IMR-90 (cell line): ENCODE measurements around the gene KRT7. TPM values are rescaled to one million over a fixed set of nuclear protein-coding genes. Genes with fewer than 3 reads are reported as not detected.

Experiments used
- ATAC-seq: fragments of 200-7000 bp; cut with Tn5 transposase; 2 replicates; pipeline ENCODE4 v1.9.1; 2020; ENCODE audit warnings: low read depth, mild to moderate bottlenecking, moderate library complexity
- BruUV-seq: library from RNA; stranded (reverse); fragments of 400-500 nt; replicated peaks from 2 replicates; lab custom pipeline; 2021; lab: Mats Ljungman, UMichigan
- CTCF ChIA-PET: fragments of 300-600 bp; formaldehyde crosslinking; extraction: SDS; loops from one replicate; lab custom pipeline; 2021; ENCODE audit warnings: antibody characterized with exemption; lab: Yijun Ruan, JAX
- POLR2A ChIA-PET: fragments of 300-600 bp; sonication (Branson Sonifier 250); formaldehyde crosslinking; loops from one replicate; lab custom pipeline; 2022; ENCODE audit warnings: antibody characterized with exemption; ENCODE audit not compliant: unreplicated experiment; lab: Charles Lee
- DNase-seq: peaks from one replicate; pipeline ENCODE4 v3.0.0; 2013
- H2AFZ ChIP-seq: replicated peaks from 2 replicates; pipeline ENCODE3; 2013; ENCODE audit warnings: low read length, mild to moderate bottlenecking; ENCODE audit not compliant: poor library complexity
- H2AK5ac ChIP-seq: 2 replicates; pipeline ENCODE4 v1.6.1; 2013; ENCODE audit warnings: low read depth, low read length, inconsistent platforms
- H2AK9ac ChIP-seq: replicated peaks from 2 replicates; pipeline ENCODE3; 2013; ENCODE audit warnings: mild to moderate bottlenecking, low read depth, low read length, moderate library complexity; ENCODE audit not compliant: poor library complexity
- H2BK120ac ChIP-seq: 2 replicates; pipeline ENCODE4 v1.6.1; 2013; ENCODE audit warnings: low read depth, low read length, inconsistent platforms
- H2BK15ac ChIP-seq: 3 replicates; pipeline ENCODE4 v1.6.1; 2013; ENCODE audit warnings: low read depth, low read length, inconsistent platforms
- H2BK20ac ChIP-seq: 2 replicates; pipeline ENCODE4 v1.6.1; 2013; ENCODE audit warnings: low read depth, mild to moderate bottlenecking, inconsistent platforms, low read length, moderate library complexity
- H2BK5ac ChIP-seq: 2 replicates; pipeline ENCODE4 v1.6.1; 2013; ENCODE audit warnings: mild to moderate bottlenecking, low read depth, low read length, inconsistent platforms; ENCODE audit not compliant: poor library complexity, severe bottlenecking
- H3K14ac ChIP-seq: replicated peaks from 2 replicates; pipeline ENCODE4 v1.6.1; 2013; ENCODE audit warnings: low read depth, low read length, inconsistent platforms
- H3K18ac ChIP-seq: 2 replicates; pipeline ENCODE4 v1.6.1; 2013; ENCODE audit warnings: low read depth, low read length, control low read depth
- H3K23ac ChIP-seq: 2 replicates; pipeline ENCODE4 v1.6.1; 2013; ENCODE audit warnings: low read depth, low read length, inconsistent platforms
- H3K27ac ChIP-seq: 2 replicates; pipeline ENCODE4 v1.5.1; 2013; ENCODE audit warnings: mild to moderate bottlenecking, control low read depth, low read length; ENCODE audit not compliant: insufficient read depth
- H3K27me3 ChIP-seq: 2 replicates; pipeline ENCODE4 v1.6.1; 2013; ENCODE audit warnings: low read length; ENCODE audit not compliant: control insufficient read depth, insufficient read depth
- H3K36me3 ChIP-seq: 2 replicates; pipeline ENCODE4 v1.6.1; 2013; ENCODE audit warnings: low read length, mixed read lengths; ENCODE audit not compliant: control insufficient read depth, insufficient read depth
- H3K4ac ChIP-seq: 2 replicates; pipeline ENCODE4 v1.6.1; 2013; ENCODE audit warnings: low read depth, low read length, inconsistent platforms
- H3K4me1 ChIP-seq: 2 replicates; pipeline ENCODE4 v1.6.1; 2013; ENCODE audit warnings: low read length, mixed read lengths; ENCODE audit not compliant: control insufficient read depth, insufficient read depth
- H3K4me2 ChIP-seq: 2 replicates; pipeline ENCODE4 v1.6.1; 2013; ENCODE audit warnings: low read depth, mild to moderate bottlenecking, control low read depth, low read length, moderate library complexity
- H3K4me3 ChIP-seq: 2 replicates; pipeline ENCODE4 v1.5.1; 2013; ENCODE audit warnings: low read depth, mild to moderate bottlenecking, control low read depth, low read length, moderate library complexity; ENCODE audit not compliant: insufficient read depth
- H3K56ac ChIP-seq: 2 replicates; pipeline ENCODE4 v1.6.1; 2013; ENCODE audit warnings: low read length, inconsistent platforms; ENCODE audit not compliant: insufficient read depth; ENCODE audit errors: extremely low read depth
- H3K79me1 ChIP-seq, 2 experiments: 2 replicates each; pipeline ENCODE4 v1.6.1; 2013; ENCODE audit warnings: low read length in 2 of 2, inconsistent platforms in 1 of 2, low read depth in 1 of 2
- H3K9ac ChIP-seq: 2 replicates; pipeline ENCODE4 v1.6.1; 2013; ENCODE audit warnings: low read depth, low read length, control low read depth
- H3K9me1 ChIP-seq: 2 replicates; pipeline ENCODE4 v1.6.1; 2013; ENCODE audit warnings: low read length, inconsistent platforms; ENCODE audit not compliant: insufficient read depth
- H3K9me3 ChIP-seq: 2 replicates; pipeline ENCODE4 v1.6.1; 2013; ENCODE audit warnings: low read length; ENCODE audit not compliant: control insufficient read depth, insufficient read depth
- H4K20me1 ChIP-seq: 2 replicates; pipeline ENCODE4 v1.6.1; 2013; ENCODE audit warnings: low read length, inconsistent platforms; ENCODE audit not compliant: insufficient read depth
- H4K5ac ChIP-seq: 2 replicates; pipeline ENCODE4 v1.6.1; 2013; ENCODE audit warnings: mild to moderate bottlenecking, low read depth, low read length, control low read depth
- H4K8ac ChIP-seq, 2 experiments: 2 replicates each; pipeline ENCODE4 v1.6.1; 2013; ENCODE audit warnings: low read depth in 2 of 2, low read length in 2 of 2, control low read depth in 1 of 2, inconsistent platforms in 1 of 2
- H4K91ac ChIP-seq: 2 replicates; pipeline ENCODE4 v1.6.1; 2013; ENCODE audit warnings: low read depth, low read length, inconsistent platforms; ENCODE audit not compliant: insufficient read depth
- BHLHE40 ChIP-seq: fragments of 150-350 bp; IDR thresholded peaks from 2 replicates; pipeline ENCODE4 v1.6.1; 2016; ENCODE audit warnings: mild to moderate bottlenecking, low read depth, low read length
- CHD1 ChIP-seq: IDR thresholded peaks from 2 replicates; pipeline ENCODE4 v1.6.1; 2012; ENCODE audit warnings: low read depth, low read length, improper control_type of control experiment
- ELK1 ChIP-seq: fragments of 150-350 bp; IDR thresholded peaks from 2 replicates; pipeline ENCODE4 v1.6.1; 2016; ENCODE audit warnings: low read depth, mild to moderate bottlenecking, low read length, moderate library complexity, borderline replicate concordance
- FOS ChIP-seq: fragments of 150-350 bp; IDR thresholded peaks from 2 replicates; pipeline ENCODE4 v1.6.1; 2016; ENCODE audit warnings: low read depth, low read length
- MAFK ChIP-seq: IDR thresholded peaks from 2 replicates; pipeline ENCODE4 v1.6.1; 2012; ENCODE audit warnings: low read depth, low read length, improper control_type of control experiment
- MAZ ChIP-seq: IDR thresholded peaks from 2 replicates; pipeline ENCODE4 v1.6.1; 2012; ENCODE audit warnings: low read depth, mild to moderate bottlenecking, low read length, improper control_type of control experiment, moderate library complexity, borderline replicate concordance
- MXI1 ChIP-seq: IDR thresholded peaks from 2 replicates; pipeline ENCODE4 v1.6.1; 2012; ENCODE audit warnings: low read depth, mild to moderate bottlenecking, low read length, moderate library complexity, borderline replicate concordance
- NFE2L2 ChIP-seq: fragments of 150-350 bp; IDR thresholded peaks from 2 replicates; pipeline ENCODE4 v1.6.1; 2016; ENCODE audit warnings: low read depth, mild to moderate bottlenecking, low read length
- POLR2A ChIP-seq: IDR thresholded peaks from 2 replicates; pipeline ENCODE4 v1.6.1; 2012; ENCODE audit warnings: mild to moderate bottlenecking, low read depth, low read length
- RAD21 ChIP-seq: IDR thresholded peaks from 2 replicates; pipeline ENCODE4 v1.6.1; 2012; ENCODE audit warnings: low read length, improper control_type of control experiment
- RCOR1 ChIP-seq: IDR thresholded peaks from 2 replicates; pipeline ENCODE4 v1.6.1; 2012; ENCODE audit warnings: mild to moderate bottlenecking, low read length, improper control_type of control experiment; ENCODE audit not compliant: insufficient replicate concordance
- RFX5 ChIP-seq: IDR thresholded peaks from 2 replicates; pipeline ENCODE4 v1.8.0; 2012; ENCODE audit warnings: low read depth, mild to moderate bottlenecking, low read length, moderate library complexity
- SMC3 ChIP-seq: fragments of 150-350 bp; IDR thresholded peaks from 2 replicates; pipeline ENCODE4 v1.6.1; 2016; ENCODE audit warnings: low read depth, mild to moderate bottlenecking, antibody characterized with exemption, low read length, moderate library complexity
- USF2 ChIP-seq: fragments of 150-350 bp; IDR thresholded peaks from 2 replicates; pipeline ENCODE4 v1.6.1; 2017; ENCODE audit warnings: mild to moderate bottlenecking, antibody characterized with exemption, low read length, low read depth
- WGBS, 2 experiments: methylation state at CpG; one replicate each; pipeline versions ENCODE4 v1.1.5 to v1.1.7; 2013; ENCODE audit warnings: missing lambda C conversion rate in 2 of 2; ENCODE audit not compliant: insufficient read length in 1 of 2; ENCODE audit errors: extremely low coverage in 2 of 2; 5-methylcytosine and 5-hydroxymethylcytosine counted together
- dilution Hi-C: fragments of 300-500 bp; cut with HindIII; formaldehyde crosslinking; loops from one replicate; pipeline ENCODE4 v1.14.3; 2018; ENCODE audit warnings: low sequenced_read_pairs; ENCODE audit not compliant: unreplicated experiment
- in situ Hi-C: fragments of 300-500 bp; cut with MboI; formaldehyde crosslinking; loops from 3 replicates; pipeline ENCODE4 v1.14.3; 2019; ENCODE audit warnings: low sequenced_read_pairs, inconsistent platforms, mixed read lengths
- intact Hi-C: fragments of 100-400 bp; cut with micrococcal nuclease; formaldehyde crosslinking; loops from 2 replicates; pipeline ENCODE4 v1.10.0; 2022
- polyA plus RNA-seq, 3 experiments: library from polyadenylated mRNA; depleted of rRNA; stranded (reverse); fragments of >200 nt; gene quantifications; 2 replicates each; pipeline ENCODE4 v1.2.3, GENCODE V29; 2012; ENCODE audit warnings: low replicate concordance in 1 of 3
- total RNA-seq: library from RNA; depleted of rRNA; stranded (reverse); fragments of >200 nt; gene quantifications from 2 replicates; pipeline ENCODE4 v1.2.3, GENCODE V29; 2012

KRT7 gene
- total and polyA plus RNA-seq, 2 of the 4 experiments (the other 2 are of a cell fraction) = 0.54 to 1.7 TPM

- H3K23ac ChIP-seq = no peak overlapping the region
- no TSS peak for BruUV-seq
- ChIA-PET POLR2A (no interaction called here), CTCF (interaction anchor here (0.6 to 1.1 kb wide), 2 partner anchors 9 to 16 kb away, joined by 3 read pairs; no protein-coding TSS in a partner anchor)
- H2BK15ac ChIP-seq = peak overlapping the region; percentile 37; the same call in 1 of the 3 replicates
- peak overlapping the region; percentile 47 for H2AK5ac ChIP-seq
- no peaks in the 10 kb centered on the region for H3K9me3 ChIP-seq
- H3K18ac ChIP-seq = no peak overlapping the region
- peaks cover 32% of the 10 kb centered on the region for H3K4me1 ChIP-seq
- no CpG with 5 or more reads among the region's 7 CpGs for WGBS, 2 experiments
- no peak for TF ChIP-seq BHLHE40
- TF ChIP-seq USF2 = no peak
- TF ChIP-seq MAFK = no peak
- no peak for TF ChIP-seq RCOR1
- no peak for TF ChIP-seq MAZ
- TF ChIP-seq SMC3 = no peak
- no peak for TF ChIP-seq CHD1
- TF ChIP-seq NFE2L2 = no peak
- TF ChIP-seq POLR2A = no peak
- no peak for TF ChIP-seq ELK1
- no peak for TF ChIP-seq RFX5
- TF ChIP-seq RAD21 = no peak
- TF ChIP-seq MXI1 = no peak
- no peak for TF ChIP-seq FOS
- peaks cover 0 to 4% of the 10 kb centered on the region in 2 experiments; a peak in 1 of 4 replicates for H3K79me1 ChIP-seq
- no peak overlapping the region; the same call in 1 of the 2 replicates for H3K27ac ChIP-seq
- peak overlapping the region; percentile 32; the same call in 1 of the 2 replicates for H3K14ac ChIP-seq
- H2AFZ ChIP-seq = peak overlapping the region; percentile 52
- intact Hi-C loops = no loop called here
- H2BK20ac ChIP-seq = peak overlapping the region; percentile 39; the same call in 1 of the 2 replicates
- H3K27me3 ChIP-seq = no peaks in the 10 kb centered on the region
- no peak overlapping the region for H3K9ac ChIP-seq
- peak overlapping the region; percentile 65 for H2BK120ac ChIP-seq
- H3K36me3 ChIP-seq = no peaks in the 10 kb centered on the region
- H3K56ac ChIP-seq = no peak overlapping the region
- H3K4me2 ChIP-seq = no peak overlapping the region
- H2BK5ac ChIP-seq = peak overlapping the region; percentile 62
- 0 out of 4 replicates have a peak overlapping the region, but pooled peaks have one; percentile 8 to 16 for H4K8ac ChIP-seq
- peak overlapping the region; percentile 33 for H2AK9ac ChIP-seq
- no peak overlapping the region for H3K4me3 ChIP-seq
- ATAC-seq = no peak
- H4K20me1 ChIP-seq = no peaks in the 10 kb centered on the region
- in situ Hi-C loops = loop anchor here (5.0 kb wide), 1 partner anchor 38 kb away; no protein-coding TSS in a partner anchor
- DNase-seq = no peak
- peak overlapping the region; percentile 75 for H4K91ac ChIP-seq
- peaks cover 28% of the 10 kb centered on the region for H3K9me1 ChIP-seq
- dilution Hi-C loops = no loop called here
- peak overlapping the region; percentile 73 for H3K4ac ChIP-seq
- H4K5ac ChIP-seq = no peak overlapping the region
Observed at GRCh38 chr12:52204931-52205505, 28.0 kb upstream of the KRT7 start.
